Stimulated activated CD8-positive, alpha-beta memory T cell treated with anti-CD3 and anti-CD28 coated beads, Interleukin-4, amount 100 ng/mL, for 24 hours (primary cell): ENCODE measurements around the gene SSU72.
A peak's percentile ranks its signal among the peaks of the same experiment; 100 is the strongest.

ENCODE experiments used
- DNase-seq: peaks from one replicate; pipeline ENCODE4 v3.0.0-alpha.2; 2020; ENCODE audit warnings: low read depth

SSU72 gene

DNA sequence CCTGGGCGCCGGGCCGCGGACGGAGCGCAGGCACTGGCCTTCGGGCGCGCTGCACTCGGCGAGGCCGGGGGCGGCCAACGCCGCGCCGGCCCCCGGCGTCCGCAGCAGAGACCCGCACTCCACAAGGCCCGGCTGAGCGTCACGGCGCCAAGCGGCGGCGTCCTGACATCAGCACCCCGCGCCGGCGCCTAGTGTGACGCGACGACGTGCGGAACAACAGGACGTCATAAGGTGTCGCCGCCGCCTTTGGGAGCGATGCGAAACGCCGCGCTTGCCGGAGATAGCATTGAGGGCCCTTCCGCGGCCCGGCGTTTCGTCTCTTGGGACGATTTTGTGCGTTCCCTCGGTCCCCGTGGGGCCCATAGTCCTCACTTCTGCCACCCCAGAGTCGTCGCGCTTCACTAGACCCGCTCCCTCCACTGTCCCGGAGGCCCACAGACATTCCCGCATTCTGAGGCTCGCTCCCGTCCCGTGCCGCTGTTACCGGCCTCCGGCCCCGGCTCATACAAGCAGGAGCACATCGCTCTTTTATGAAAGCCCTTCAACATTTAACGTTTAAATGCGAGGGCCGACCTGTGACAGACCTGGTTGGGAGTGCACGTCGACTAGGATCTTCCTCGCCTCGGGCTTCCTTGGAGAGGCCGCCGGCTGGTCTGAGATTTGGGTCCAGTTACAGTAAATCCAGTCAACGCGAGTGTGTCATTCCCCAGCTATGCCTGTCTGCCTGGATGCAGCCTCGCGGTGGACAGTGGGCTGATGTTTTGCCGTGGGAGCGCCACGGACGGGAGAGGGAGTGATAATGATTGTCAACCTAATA lies at the start of gene SSU72:
Gene SSU72, minus strand, starts transcription at position 143 of the 817 bp plus-strand sequence. CDS start 306 bp downstream, outside the sequence.
- DNase-seq: peak; percentile 92

GRCh38 chr1:1623631-1624442 lies 49.2 kb upstream of the SSU72 start:
- no peak for DNase-seq

DNA sequence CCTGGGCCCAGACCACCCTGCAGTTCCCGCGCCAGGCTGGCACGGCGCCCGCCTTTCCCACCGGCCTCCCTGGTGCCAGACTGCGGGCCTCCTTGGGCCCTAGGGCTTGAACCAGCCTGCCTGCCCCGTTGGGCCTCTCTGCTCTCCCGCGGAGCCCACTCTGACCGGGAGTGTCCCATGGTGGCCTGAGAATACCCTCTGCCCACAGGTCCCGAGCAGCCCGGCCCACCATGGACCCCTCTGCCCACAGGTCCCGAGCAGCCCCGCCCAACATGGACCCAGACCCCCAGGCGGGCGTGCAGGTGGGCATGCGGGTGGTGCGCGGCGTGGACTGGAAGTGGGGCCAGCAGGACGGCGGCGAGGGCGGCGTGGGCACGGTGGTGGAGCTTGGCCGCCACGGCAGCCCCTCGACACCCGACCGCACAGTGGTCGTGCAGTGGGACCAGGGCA lies 48.5 kb upstream of the SSU72 start:
- no peak for DNase-seq

- no peak for DNase-seq
Observed at GRCh38 chr1:1622788-1623094, 48.1 kb upstream of the SSU72 start.

- DNase-seq: no peak
Observed at GRCh38 chr1:1622010-1622787, 47.5 kb upstream of the SSU72 start.

GRCh38 chr1:1621173-1622009 lies 46.7 kb upstream of the SSU72 start:
- no peak for DNase-seq

DNA sequence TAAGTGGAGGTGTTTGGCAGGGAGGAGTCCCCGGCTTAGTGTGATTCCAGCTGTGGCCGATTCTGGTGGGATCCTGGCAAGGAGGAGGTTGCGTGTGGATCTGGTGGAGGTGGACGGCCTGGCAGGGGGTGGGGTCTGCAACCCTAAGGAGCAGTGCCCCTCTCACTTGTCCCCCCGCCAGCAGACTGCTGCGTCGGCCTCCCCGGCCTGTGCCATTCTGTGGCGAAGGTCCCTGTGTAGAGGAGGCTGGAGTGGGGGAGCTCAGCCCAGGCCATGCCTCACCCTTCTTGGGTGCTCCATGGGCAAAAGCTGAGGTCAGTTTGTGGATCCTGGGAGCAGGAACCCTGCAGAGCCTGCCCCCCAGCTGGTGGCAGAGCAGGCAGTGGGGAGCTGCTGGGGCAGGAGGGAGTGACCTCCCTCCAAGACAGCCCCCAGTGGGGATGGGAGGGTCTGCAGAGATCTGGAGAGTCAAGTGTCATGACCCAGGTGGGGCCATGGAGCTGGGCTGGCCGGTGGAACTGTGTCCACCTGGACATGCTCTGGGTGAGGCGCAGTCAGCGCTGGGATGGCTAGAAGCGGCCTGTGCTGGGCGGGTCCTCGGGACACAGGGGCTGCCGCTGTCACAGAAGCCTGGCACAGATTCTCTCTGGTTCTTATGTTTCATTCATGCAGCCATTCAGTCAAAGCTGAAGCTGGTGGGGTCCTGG lies 45.9 kb upstream of the SSU72 start:
- DNase-seq: no peak

GRCh38 chr1:1619917-1620361 lies 45.3 kb upstream of the SSU72 start:
- DNase-seq: no peak

DNA sequence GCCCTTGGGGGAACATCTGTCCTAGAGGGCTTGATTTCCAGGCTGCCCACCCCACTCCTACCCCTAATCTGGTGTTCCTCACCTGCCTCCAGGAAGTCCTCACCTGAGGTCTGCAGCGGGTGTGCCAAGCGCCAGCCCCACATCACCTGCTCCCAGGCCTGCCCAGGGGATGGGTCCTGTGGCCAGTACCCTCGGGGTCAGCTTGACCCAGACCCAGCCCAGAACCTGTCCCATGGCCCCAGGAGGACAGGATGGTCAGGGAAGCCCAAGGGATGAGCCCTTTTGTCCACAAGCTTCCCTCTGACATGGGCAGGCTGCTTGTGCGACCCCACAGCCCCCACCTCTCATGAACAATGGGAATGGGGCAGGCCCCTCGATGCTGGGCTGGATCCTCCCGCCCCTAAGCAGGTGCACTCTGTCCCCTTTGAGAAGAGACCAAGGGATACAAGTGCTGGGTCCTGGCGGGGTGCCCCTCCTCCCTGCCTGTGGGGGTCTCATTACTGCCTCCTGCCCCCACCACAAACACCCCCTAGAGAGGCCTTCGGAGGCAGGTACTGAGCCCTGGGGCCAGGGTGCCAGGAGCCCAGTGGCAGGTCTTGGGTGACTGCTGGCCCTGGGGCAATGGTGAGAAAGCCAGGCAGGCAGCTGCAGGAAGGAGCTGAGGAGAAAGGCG lies 43.9 kb upstream of the SSU72 start:
- DNase-seq: no peak

- DNase-seq: no peak
Observed at GRCh38 chr1:1617925-1618324, 43.3 kb upstream of the SSU72 start.

DNA sequence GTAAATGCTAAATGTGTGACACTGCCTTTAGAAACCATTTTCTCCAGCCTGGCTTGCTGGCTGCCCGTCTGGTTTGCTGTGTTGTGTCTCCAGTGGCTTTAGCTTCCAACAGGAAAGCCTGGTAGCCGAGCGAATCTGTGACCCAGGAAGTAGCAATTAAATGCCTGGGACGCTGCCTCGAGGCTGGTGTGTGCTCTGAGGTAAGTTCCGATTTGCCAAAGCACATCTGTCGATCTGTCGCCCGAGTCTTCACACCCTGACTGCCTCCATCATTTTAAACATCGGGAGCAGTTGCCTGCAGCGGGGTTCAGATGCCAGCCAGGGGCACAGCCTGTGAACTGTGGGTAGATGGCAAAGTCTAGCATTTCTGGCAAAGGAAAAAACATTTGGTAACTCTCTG lies 42.9 kb upstream of the SSU72 start:
- DNase-seq: no peak

- no peak for DNase-seq
Observed at GRCh38 chr1:1616838-1617237, 42.2 kb upstream of the SSU72 start.

DNA sequence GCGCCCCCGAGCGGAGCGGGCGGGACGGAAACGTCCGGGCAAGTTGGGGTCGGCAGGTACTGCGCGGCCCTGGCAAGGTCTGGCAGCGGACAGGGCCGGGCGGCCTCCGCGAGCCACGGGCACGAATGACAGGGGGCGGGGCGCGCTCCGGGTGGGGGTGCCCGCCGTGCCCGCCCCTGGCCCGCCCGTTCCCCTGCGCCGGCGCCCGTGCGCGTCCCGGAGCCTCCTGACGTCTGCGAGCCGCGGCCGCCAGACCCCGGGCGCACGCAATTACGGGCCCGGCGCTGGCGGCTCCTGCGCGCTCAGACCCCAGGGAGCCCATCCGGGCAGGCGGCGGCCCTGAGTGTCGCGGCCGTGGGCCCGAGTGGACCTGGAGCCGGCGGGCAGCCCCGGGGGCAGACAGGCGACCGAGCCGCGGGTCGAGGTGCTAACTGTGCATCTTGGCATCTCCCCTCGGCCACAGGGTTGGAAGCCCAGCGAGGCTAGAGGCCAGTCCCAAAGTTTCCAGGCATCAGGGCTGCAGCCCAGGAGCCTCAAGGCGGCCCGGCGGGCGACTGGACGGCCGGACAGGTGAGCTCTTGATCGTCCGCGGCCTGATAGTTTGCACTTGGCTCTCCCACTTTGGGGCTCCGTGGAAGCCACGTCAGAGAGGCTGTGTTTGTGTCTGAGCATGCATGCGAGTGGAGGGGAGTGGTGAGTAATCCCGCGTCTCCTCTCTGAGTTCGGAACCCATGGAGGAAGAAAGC lies 41.6 kb upstream of the SSU72 start:
- DNase-seq: no peak

DNA sequence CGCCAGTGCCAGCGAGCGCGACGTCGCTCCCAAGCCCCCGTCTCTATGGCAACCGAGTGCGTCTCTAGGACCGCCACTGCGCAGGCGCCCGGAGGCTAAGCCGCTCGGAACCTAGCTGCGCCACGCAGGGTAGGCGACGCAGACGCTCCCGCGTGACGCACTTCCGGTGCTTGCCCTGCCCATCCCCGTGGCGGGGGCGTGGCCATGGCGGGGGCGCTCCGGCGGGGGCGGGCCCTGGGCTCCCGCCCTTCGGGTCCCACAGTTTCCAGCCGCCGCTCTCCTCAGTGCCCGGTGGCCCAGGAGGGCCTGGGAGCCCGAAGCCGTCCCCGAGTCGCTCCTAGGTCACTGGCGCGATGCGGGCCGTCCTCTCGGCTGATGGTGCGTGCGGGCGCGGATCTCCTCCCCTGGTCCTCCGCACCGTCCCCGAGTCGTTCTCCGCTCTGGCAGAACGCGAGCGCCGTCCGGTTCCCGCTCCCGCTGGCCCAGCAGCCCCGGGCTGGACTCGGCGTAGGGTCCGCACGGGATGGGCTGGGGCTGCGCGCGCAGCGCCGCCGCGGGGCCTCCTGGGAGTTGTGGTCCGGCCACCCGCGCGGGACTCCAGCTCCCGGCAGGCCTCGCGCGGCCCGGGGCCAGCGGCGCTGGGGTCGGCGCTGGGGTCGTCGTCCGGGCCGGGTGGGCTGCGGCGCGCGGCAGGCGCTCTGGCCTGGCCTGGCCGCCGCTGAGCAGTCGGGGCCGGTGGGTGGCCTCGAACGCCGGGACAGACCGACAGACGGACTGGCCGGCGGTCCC lies 40.8 kb upstream of the SSU72 start, which contains the start of gene MIB2:
Gene MIB2, plus strand, starts transcription at position 245 of the 789 bp plus-strand sequence. CDS start 7,953 bp downstream, outside the sequence.
- DNase-seq: peak; percentile 93

- DNase-seq: no peak
Observed at GRCh38 chr1:1614954-1615255, 40.2 kb upstream of the SSU72 start.

GRCh38 chr1:1614204-1614953 lies 39.7 kb upstream of the SSU72 start:
- peak; percentile 42 for DNase-seq

DNA sequence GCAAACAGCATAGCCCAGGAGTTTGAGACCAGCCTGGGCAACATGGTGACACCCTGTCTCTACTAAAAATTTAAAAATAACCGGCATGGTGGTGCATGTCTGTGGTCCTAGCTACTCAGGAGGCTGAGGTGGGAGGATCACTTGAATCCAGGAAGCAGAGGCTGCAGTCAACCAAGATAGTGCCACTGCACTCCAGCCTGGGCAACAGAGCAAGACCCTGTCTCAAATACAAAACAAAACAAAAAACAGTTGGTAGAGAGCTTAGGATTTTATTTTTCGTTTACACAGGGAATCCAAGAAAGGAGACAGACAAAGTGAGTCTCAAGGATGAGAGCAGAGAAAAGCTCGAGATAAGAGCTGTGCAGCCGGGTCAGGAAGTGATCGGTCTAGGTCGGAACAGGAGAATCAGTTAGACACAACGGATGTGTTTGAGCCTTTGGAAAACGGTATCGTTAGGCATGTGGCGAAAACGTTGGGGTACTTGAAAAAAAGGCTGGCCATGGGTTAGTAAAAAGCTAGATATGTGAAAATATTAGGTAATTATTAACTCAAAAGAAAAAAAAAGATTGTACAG lies 38.9 kb upstream of the SSU72 start:
- no peak for DNase-seq

- no peak for DNase-seq
Observed at GRCh38 chr1:1612104-1612400, 37.4 kb upstream of the SSU72 start.
